Measurements from ENCODE around the gene ZBTB16. TPM values are rescaled to one million over a fixed set of nuclear protein-coding genes. Genes with fewer than 3 reads are reported as not detected.

ZBTB16 gene, protein sequence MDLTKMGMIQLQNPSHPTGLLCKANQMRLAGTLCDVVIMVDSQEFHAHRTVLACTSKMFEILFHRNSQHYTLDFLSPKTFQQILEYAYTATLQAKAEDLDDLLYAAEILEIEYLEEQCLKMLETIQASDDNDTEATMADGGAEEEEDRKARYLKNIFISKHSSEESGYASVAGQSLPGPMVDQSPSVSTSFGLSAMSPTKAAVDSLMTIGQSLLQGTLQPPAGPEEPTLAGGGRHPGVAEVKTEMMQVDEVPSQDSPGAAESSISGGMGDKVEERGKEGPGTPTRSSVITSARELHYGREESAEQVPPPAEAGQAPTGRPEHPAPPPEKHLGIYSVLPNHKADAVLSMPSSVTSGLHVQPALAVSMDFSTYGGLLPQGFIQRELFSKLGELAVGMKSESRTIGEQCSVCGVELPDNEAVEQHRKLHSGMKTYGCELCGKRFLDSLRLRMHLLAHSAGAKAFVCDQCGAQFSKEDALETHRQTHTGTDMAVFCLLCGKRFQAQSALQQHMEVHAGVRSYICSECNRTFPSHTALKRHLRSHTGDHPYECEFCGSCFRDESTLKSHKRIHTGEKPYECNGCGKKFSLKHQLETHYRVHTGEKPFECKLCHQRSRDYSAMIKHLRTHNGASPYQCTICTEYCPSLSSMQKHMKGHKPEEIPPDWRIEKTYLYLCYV
- total RNA-seq: 91.6 TPM

DNA sequence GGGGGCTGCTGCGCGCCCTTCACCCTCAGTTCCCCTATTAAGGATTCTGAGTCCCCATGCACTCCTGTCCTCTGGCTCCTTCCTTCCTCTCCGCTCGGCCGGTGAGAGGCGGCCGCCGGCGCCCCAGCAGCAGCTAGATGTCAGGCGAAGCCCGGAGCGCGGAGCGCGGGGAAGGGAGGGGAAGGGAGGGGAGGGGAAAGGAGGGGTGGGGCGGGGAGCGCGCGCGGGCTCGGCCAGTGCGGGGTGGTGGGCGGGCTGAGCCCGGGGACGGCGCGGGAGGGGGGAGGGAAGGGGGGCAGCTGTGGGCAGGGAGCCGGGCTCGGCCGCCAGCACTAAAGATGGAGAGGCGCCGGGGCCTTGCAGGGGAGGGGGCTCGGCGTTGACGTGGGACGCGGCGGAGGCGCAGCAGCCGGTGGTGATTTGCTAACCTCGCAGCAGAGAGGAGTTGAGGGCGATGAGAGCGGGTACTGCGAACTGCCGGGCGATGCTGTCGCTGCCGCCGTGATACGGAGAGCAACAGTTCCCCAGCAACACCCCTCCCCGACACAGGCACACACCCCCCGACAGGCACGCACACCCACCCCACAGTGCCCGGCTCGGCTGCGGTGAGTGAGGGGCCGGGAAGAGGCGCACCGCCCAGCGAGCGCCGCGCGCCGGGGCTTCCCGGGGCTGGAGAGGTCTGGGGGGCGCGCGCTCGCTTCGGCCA lies at the start of gene ZBTB16:
Gene ZBTB16, plus strand, starts transcription at position 434 of the 706 bp plus-strand sequence. CDS start 3,590 bp downstream, outside the sequence.
- peak in 2 of 3 donors; percentile 84 to 89 for DNase-seq (ENCODE audit: low read depth in 2 of 3, low spot score in 2 of 3)

DNA sequence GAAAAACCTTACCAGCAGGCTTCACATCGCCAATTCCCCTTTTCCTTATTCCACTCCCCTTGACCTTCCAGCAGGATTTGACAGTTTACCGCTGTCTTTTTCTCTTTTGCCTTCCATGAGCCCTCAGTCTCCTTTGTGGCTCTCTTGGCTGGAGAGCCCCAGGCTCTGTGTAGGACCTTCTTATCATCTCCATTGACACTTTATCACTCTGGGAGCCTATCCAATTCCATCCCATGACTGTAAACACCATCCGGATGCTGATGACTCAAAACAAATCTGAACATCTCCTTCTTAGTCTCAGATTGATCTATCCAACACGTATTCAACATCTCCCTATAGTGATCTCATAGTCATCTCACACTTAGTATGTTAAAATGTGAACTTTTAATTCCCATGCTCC lies 48.6 kb upstream of the ZBTB16 start:
- no peak for DNase-seq (ENCODE audit: low read depth in 2 of 3, low spot score in 2 of 3)

DNA sequence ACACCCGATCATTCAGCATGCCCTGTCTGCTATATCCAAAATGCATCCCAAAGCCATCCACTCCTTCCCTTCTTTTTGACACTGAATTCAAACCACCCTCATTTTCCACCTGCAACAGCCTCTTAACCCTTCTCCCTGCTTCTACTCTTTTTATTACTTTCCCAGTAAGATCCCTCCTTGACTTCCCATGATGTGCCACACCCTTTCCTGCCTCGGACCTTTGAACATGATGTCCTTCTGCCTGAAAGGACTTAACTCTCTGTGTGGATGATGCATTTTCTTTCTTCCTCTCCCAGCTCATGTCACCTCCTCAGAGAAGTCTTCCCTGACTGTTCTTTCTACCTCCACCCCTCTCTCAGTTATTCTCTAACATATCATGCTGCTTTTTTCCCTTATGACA lies 48.1 kb upstream of the ZBTB16 start:
- DNase-seq (ENCODE audit: low read depth in 2 of 3, low spot score in 2 of 3): no peak

DNA sequence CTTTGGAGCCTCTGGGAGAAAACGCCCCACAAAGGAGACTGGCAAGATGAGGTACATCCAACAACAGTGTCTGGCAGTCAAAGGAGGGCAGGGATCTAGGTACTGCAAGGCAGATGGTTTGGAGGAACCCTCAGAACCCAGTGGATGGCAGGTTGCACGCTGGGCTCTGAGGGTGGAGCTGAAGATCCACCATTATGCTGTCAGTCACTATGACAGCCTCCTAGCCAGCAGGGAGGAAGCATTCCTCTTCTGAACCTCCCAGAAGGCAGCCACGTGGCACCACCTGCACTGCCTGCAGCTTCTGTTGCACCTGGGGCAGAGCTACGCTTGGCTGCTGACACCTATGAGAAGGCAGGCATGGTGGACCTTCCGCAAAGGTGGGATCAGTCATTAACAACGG lies 44.4 kb upstream of the ZBTB16 start:
- DNase-seq (ENCODE audit: low read depth in 2 of 3, low spot score in 2 of 3): no peak

DNA sequence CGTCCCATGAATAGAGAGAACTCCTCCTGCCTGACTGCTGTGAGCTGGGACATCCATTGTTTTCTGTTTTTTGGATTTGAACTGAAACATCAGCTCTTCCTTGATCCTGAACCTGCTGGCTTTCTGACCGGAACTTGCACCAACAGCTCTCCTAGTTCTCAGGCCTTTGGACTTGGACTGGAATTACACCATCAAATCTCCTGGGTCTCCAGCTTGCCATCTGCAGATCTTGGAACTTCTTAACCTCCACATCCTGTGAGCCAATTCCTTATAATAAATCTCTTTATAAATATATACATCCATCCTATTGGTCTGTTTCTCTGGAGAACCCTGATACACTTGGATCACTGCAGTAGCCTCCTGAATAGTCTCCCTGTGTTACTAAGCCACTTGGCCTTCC lies 42.5 kb upstream of the ZBTB16 start:
- no peak for DNase-seq (ENCODE audit: low read depth in 2 of 3, low spot score in 2 of 3)

- DNase-seq (ENCODE audit: low read depth in 2 of 3, low spot score in 2 of 3): no peak
Observed at GRCh38 chr11:114017723-114018122, 41.8 kb upstream of the ZBTB16 start.

DNA sequence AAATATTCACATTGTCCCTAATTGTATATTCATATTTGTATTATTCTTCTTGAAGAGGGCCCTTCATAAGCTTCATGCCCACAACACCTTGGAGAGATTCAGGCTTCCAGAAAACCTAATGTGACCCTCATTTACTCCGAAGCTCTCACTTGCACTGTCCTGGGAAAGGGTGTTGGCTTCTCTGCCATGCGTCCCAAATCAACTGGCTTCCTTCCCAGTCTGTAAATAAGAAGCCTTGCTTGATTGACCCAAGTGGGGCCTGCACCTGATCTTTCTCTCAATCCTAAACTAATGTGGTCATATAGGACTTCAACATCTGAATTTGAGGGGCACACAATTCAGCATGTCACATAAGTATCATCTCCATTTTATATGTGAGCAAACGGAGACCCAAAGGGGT lies 40.5 kb upstream of the ZBTB16 start:
- no peak for DNase-seq (ENCODE audit: low read depth in 2 of 3, low spot score in 2 of 3)

DNA sequence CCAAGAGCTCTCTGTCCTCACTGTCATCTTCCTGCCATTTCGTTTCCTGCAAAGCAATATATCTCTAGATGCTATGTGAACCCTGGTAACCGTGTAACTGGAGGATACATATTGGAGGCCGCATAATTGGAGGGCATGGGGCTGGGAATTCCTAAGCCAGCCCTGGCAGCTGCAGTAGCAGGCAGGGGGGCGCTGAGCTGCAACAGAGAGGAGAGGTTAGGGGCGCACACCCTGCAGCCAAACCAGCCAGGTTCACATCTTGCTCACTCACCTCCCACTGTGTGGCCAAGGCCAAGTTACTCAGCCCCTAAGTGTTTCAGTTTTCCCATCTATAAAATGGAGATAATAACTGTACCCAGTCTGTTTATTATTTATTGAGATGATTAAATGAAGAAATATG lies 39.9 kb upstream of the ZBTB16 start:
- no peak for DNase-seq (ENCODE audit: low read depth in 2 of 3, low spot score in 2 of 3)

DNA sequence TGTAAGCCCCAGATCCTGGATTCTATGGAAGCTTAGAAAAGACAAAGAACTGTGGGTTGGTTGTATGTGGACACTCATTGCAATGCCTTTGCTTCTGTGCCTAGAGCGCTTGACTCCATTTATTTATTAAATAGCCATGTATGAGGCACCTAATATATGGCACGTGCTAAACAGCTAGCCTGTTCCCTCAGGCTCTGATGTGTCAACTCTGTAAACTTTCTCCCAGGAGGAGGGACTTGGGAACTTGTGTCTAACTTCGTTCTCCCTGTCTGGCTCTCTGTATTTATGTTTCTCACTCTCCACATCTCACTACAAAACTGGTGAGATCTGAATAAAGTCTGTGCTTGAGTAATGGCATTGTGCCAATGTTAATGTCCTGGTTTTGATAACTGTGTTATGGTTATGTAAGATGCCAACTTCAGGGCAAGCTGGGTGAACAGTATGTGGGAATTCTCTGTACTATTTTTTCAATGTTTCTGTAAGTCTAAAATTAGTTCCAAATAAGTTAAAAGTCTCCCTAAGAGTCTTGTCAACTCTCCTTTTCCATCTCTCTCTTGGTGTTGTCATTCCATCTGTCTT lies 34.1 kb upstream of the ZBTB16 start:
- no peak for DNase-seq (ENCODE audit: low read depth in 2 of 3, low spot score in 2 of 3)

DNA sequence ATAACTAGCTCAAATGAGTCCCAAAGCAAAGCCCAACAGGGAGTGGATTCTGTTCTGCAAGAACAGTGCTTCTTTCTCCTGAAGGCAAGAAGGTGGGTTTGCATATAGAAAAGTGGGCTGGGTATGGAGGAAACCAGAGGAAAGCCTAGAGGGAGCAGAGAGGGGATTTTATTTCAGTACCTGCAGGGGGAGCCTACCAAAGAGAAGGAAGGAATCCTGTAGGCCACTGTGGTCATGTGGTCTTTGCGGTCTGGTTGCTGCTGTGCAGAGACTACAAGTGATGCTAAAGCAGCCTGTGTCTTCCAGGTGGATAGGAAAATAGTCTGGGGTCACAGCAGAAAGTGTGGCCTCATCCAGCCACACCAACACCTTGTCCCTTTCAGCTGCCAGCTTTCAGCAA lies 33.2 kb upstream of the ZBTB16 start:
- peak in 2 of 3 donors; percentile 64 to 72 for DNase-seq (ENCODE audit: low read depth in 2 of 3, low spot score in 2 of 3)

- DNase-seq (ENCODE audit: low read depth in 2 of 3, low spot score in 2 of 3): no peak
Observed at GRCh38 chr11:114027391-114027790, 32.1 kb upstream of the ZBTB16 start.

DNA sequence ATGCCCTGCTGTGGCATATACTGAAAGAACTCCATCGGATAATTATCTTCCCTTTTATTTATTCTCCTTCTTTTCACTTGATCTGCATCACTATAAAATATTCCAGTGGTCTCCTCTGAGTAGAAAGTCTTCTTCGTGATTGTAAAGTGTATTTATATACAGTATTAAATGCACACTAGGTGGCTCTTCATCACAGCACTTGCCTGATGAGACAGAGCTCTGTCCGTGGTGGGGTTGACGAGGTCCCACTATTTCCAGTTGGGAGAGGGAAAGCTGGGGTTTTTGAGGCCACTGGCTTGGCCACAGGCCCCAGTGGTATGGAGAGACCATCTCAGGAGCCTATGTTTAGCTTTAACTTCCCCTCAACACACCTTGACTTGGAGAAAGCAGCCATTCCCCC lies 31.6 kb upstream of the ZBTB16 start:
- no peak for DNase-seq (ENCODE audit: low read depth in 2 of 3, low spot score in 2 of 3)

DNA sequence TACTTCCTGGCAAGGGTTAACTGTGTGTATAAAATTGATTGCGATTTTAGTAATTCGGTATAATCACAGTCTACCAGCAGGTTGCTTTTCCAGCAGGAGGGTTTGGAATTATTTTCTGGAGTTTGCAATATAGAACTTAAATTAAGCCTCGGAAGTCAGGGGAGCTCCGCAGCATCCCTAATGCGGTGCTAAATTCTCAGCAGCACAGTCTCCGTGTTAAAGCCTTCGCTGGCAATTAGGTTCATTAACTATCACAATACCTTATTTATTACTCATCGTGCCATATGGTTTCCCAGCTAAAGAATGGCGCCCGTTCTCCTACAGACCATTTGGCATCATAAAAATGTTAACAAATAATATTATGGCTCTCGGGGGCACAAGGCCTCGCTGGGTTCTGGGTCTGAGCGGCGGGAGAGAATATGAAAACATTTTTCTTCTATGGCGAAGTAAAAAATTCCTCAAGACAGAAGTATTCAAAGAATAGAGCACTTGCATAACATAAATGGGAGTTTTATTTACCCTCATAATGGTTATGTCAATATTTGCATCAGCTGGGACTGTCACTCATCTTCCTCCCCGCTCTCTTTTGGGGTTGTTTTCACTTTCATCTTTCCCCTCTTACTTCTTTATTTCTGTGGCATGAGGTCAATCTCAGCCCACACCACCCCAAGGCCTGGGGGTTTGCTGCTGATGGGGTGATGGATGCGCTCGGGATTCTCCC lies 28.1 kb upstream of the ZBTB16 start:
- DNase-seq (ENCODE audit: low read depth in 2 of 3, low spot score in 2 of 3): no peak

DNA sequence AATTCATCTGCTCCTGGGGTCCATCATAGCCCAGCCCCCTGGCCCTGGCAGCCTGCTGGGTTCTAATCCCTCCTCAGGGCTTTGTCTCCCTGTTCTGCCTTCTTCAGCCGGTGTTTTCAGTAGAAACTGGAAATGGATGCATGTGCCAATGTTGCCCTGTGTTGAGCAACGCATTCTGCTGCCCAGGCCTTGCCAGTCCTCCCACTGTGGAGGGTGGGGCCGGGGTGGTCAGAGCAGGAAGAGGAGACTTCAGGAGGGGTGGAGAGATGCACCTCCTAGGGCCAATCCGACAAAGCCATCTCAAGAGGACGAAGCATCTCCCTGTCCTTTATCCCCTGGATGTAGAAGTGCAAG lies 27.6 kb upstream of the ZBTB16 start:
- no peak for DNase-seq (ENCODE audit: low read depth in 2 of 3, low spot score in 2 of 3)

GRCh38 chr11:114033066-114033465 lies 26.4 kb upstream of the ZBTB16 start:
- no peak for DNase-seq (ENCODE audit: low read depth in 2 of 3, low spot score in 2 of 3)

GRCh38 chr11:114033572-114033971 lies 25.9 kb upstream of the ZBTB16 start:
- DNase-seq (ENCODE audit: low read depth in 2 of 3, low spot score in 2 of 3): no peak

DNA sequence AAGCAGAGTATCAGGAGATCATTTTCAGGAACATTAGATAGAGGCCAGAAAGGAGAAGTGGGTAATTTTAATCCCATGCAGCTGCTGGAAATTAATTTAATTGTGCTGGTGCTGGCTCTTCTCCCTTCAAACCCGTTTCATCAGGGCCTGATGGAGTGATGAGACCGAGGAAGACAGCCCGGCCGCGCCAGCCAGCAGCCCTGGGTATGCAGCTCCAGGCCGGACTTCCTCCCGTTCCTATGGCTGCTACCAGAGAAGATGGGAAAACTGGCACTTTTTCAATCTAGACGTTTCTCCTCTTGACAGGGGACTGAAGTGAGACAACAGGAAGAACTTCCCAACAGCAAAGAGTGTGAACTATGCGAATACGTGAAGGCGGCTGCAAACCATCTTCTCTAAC lies 24.6 kb upstream of the ZBTB16 start:
- no peak for DNase-seq (ENCODE audit: low read depth in 2 of 3, low spot score in 2 of 3)

DNA sequence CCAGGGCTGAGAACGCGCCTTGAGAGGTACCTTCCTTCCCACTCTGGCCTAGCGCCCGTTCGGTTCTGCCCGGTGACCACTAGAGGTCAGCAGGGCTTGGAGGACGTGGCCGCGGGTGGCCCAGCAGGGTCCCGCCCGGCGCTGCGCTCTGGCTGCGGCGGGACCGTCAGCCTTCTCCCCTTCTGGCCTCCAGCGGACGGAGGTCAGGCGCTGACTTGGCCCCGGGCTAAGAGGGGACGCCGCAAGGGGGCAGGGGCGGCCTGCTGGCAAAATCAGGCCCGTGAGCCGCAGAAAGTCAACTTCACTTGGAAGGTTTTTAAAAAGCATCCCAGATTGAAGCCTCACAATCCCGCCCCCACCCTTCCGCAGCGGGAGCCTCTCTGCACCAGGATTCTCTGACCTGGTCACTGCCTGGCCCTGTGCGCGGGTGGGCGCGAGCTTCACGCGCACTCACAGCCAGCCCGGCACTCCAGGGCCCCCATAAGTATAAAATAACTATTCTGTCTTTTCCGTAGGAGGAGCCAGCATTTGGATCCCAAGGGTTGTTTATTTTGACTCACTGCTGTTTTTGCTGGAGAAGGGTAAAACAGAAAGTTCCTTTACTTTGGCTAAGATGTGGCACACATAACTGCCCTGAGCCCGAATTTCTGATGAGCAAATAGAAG lies 23.2 kb upstream of the ZBTB16 start:
- peak in 2 of 3 donors; percentile 69 to 78 for DNase-seq (ENCODE audit: low read depth in 2 of 3, low spot score in 2 of 3)

DNA sequence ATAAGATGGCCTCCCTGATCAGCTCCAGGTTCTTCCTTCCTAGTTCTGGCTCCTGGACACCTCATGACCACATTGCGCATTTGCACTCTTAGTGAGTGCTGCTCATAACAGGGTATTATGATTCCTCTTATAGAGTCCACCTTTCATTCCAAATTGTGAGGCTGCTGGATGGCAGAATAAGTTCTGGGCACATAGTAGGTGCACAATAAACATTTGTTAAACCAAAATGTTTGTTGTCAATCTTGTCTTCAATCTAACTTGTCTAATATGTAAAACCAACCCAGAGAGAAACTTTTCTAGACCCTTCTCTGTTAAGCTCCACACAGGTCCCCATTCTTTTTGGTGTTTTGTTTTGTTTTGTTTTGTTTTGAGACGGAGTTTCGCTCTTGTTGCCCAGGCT lies 22.6 kb upstream of the ZBTB16 start:
- no peak for DNase-seq (ENCODE audit: low read depth in 2 of 3, low spot score in 2 of 3)

- no peak for DNase-seq (ENCODE audit: low read depth in 2 of 3, low spot score in 2 of 3)
Observed at GRCh38 chr11:114039551-114039950, 20.0 kb upstream of the ZBTB16 start.

Data from hematopoietic multipotent progenitor cell (in vitro differentiated cells).